DMS153 treated with DMSO at 0.1 percent for 48 hours (cell line): ENCODE measurements around the gene RFLNA.
"Not testable (repeated sequence)": the region's sequence is repeated elsewhere in the genome, so short reads cannot be mapped to it uniquely, and the experiment has no call there.

Experiments
- DNase-seq: peaks from one replicate; lab custom pipeline; 2025; ENCODE audit not compliant: unreplicated experiment; lab: John Stamatoyannopoulos, UW

RFLNA gene

GRCh38 chr12:124281309-124281708 lies 13.6 kb upstream of the RFLNA start:
- no peak for DNase-seq

GRCh38 chr12:124282287-124282686 lies 12.6 kb upstream of the RFLNA start:
- no peak for DNase-seq

GRCh38 chr12:124283326-124283725 lies 11.6 kb upstream of the RFLNA start:
- DNase-seq = no peak

GRCh38 chr12:124284368-124284767 lies 10.5 kb upstream of the RFLNA start:
- no peak for DNase-seq

GRCh38 chr12:124286414-124286813 lies 8.5 kb upstream of the RFLNA start:
- DNase-seq = no peak

- DNase-seq = no peak
These were observed 7.9 kb upstream of the RFLNA start for GRCh38 chr12:124286971-124287370.

- DNase-seq = no peak
These were observed 5.0 kb upstream of the RFLNA start for GRCh38 chr12:124289634-124290600.

- no peak for DNase-seq
These were observed 2.5 kb upstream of the RFLNA start for GRCh38 chr12:124292385-124292784.

- DNase-seq = no peak
These were observed 1.4 kb upstream of the RFLNA start for GRCh38 chr12:124293286-124294003.

GRCh38 chr12:124295431-124296058 lies 652 bp downstream of the RFLNA start:
- DNase-seq = no peak

- DNase-seq = no peak
These were observed 1.5 kb downstream of the RFLNA start for GRCh38 chr12:124296295-124296915.

- DNase-seq = no peak
These were observed 2.0 kb downstream of the RFLNA start for GRCh38 chr12:124296916-124297351.

GRCh38 chr12:124297389-124297788 lies 2.5 kb downstream of the RFLNA start:
- no peak for DNase-seq

- no peak for DNase-seq
These were observed 3.0 kb downstream of the RFLNA start for GRCh38 chr12:124297856-124298255.

- DNase-seq = no peak
These were observed 4.0 kb downstream of the RFLNA start for GRCh38 chr12:124298685-124299410.

GRCh38 chr12:124299628-124300388 lies 4.9 kb downstream of the RFLNA start:
- no peak for DNase-seq

- DNase-seq = not testable (repeated sequence)
These were observed 5.8 kb downstream of the RFLNA start for GRCh38 chr12:124300657-124301056.

GRCh38 chr12:124301084-124301654 lies 6.3 kb downstream of the RFLNA start:
- no peak for DNase-seq

GRCh38 chr12:124302241-124302806 lies 7.4 kb downstream of the RFLNA start:
- no peak for DNase-seq
